H1 (cell line): Measurements from ENCODE around the gene IDI2. TPM values are rescaled to one million over a fixed set of nuclear protein-coding genes. Genes with fewer than 3 reads are reported as not detected.

ENCODE experiments used
- CTCF ChIA-PET: fragments of 300-600 bp; sonication (Branson Sonifier 250); formaldehyde crosslinking; loops from one replicate; lab custom pipeline; 2021; ENCODE audit not compliant: partially characterized antibody; lab: Charles Lee
- POLR2A ChIA-PET: fragments of 300-600 bp; sonication (Branson Sonifier 250); formaldehyde crosslinking; loops from one replicate; lab custom pipeline; 2021; ENCODE audit warnings: inconsistent platforms; ENCODE audit not compliant: partially characterized antibody; lab: Charles Lee
- DNase-seq, 2 experiments: peaks; one replicate each; pipeline versions ENCODE4 v3.0.0 to v3.0.0-alpha.2; 2010 to 2022; ENCODE audit warnings: low spot score in 2 of 2, low read depth in 1 of 2, mixed read lengths in 1 of 2
- FAIRE-seq: peaks from 2 replicates; lab custom pipeline; 2011; peaks lifted over from hg19 to GRCh38; lab: Jason Lieb, UNC
- H2AFZ ChIP-seq: 2 replicates; pipeline ENCODE4 v1.8.1; 2012; ENCODE audit warnings: low read length, inconsistent platforms
- H2AK5ac ChIP-seq: 2 replicates; pipeline ENCODE4 v1.6.1; 2013; ENCODE audit warnings: low read depth, low read length
- H2BK120ac ChIP-seq: replicated peaks from 2 replicates; pipeline ENCODE3; 2013; ENCODE audit warnings: low read depth, low read length, inconsistent platforms
- H2BK12ac ChIP-seq: 2 replicates; pipeline ENCODE4 v1.6.1; 2013; ENCODE audit warnings: low read depth, low read length
- H2BK15ac ChIP-seq: 2 replicates; pipeline ENCODE4 v1.6.1; 2013; ENCODE audit warnings: low read length
- H2BK20ac ChIP-seq: 2 replicates; pipeline ENCODE4 v1.6.1; 2013; ENCODE audit warnings: low read length
- H2BK5ac ChIP-seq: 2 replicates; pipeline ENCODE4 v1.6.1; 2013; ENCODE audit warnings: low read depth, low read length
- H3K14ac ChIP-seq: 2 replicates; pipeline ENCODE4 v1.6.1; 2013; ENCODE audit warnings: inconsistent platforms; ENCODE audit not compliant: insufficient read length
- H3K18ac ChIP-seq: 2 replicates; pipeline ENCODE4 v1.6.1; 2013; ENCODE audit warnings: low read length; ENCODE audit errors: extremely low read depth
- H3K23ac ChIP-seq: 2 replicates; pipeline ENCODE4 v1.6.1; 2013; ENCODE audit warnings: inconsistent platforms; ENCODE audit not compliant: insufficient read length
- H3K23me2 ChIP-seq: 2 replicates; pipeline ENCODE4 v1.6.1; 2013; ENCODE audit warnings: low read depth, low read length
- H3K27ac ChIP-seq: 2 replicates; pipeline ENCODE4 v1.6.1; 2011; ENCODE audit warnings: low read depth, low read length, inconsistent platforms
- H3K27me3 ChIP-seq, 4 experiments: replicated peaks in 1 of 4; 1 replicate in 1 of 4; 2 replicates in 3 of 4; pipeline versions ENCODE4 v1.6.1 to v1.8.1; 2011 to 2013; ENCODE audit warnings: low read length in 3 of 4, mild to moderate bottlenecking in 3 of 4, inconsistent platforms in 2 of 4, mixed read lengths in 2 of 4, moderate library complexity in 1 of 4; ENCODE audit not compliant: control insufficient read depth in 3 of 4, insufficient read depth in 3 of 4; ENCODE audit errors: extremely low read depth in 1 of 4
- H3K36me3 ChIP-seq, 4 experiments: 2 replicates each; pipeline versions ENCODE4 v1.6.1 to v1.8.1; 2011 to 2013; ENCODE audit warnings: mild to moderate bottlenecking in 4 of 4, low read length in 3 of 4, moderate library complexity in 2 of 4, control low read depth in 1 of 4, inconsistent platforms in 1 of 4; ENCODE audit not compliant: insufficient read depth in 4 of 4, control insufficient read depth in 2 of 4
- H3K4ac ChIP-seq: replicated peaks from 2 replicates; pipeline ENCODE3; 2013; ENCODE audit warnings: low read length, low read depth, mixed read lengths, inconsistent platforms; ENCODE audit not compliant: insufficient read length
- H3K4me1 ChIP-seq, 4 experiments: replicated peaks in 1 of 4; 1 replicate in 1 of 4; 2 replicates in 3 of 4; pipeline versions ENCODE4 v1.6.1 to v1.8.1; 2011 to 2013; ENCODE audit warnings: low read length in 3 of 4, inconsistent platforms in 2 of 4, mixed read lengths in 1 of 4; ENCODE audit not compliant: insufficient read depth in 4 of 4, control insufficient read depth in 3 of 4
- H3K4me2 ChIP-seq, 2 experiments: 2 replicates each; pipeline versions ENCODE4 v1.6.1 to v1.8.1; 2011 to 2013; ENCODE audit warnings: low read depth in 2 of 2, low read length in 2 of 2, control low read depth in 1 of 2, inconsistent platforms in 1 of 2, mild to moderate bottlenecking in 1 of 2; ENCODE audit not compliant: insufficient read depth in 1 of 2
- H3K4me3 ChIP-seq, 4 experiments: fragments of 200-600, 300-600 bp in 1 of 4; sonication (generic), shearing (Covaris generic), sonication (Bioruptor Twin) in 1 of 4; 2 replicates each; pipeline versions ENCODE4 v1.5.1 to v1.8.1; 2011 to 2016; ENCODE audit warnings: low read length in 4 of 4, low read depth in 3 of 4, control low read depth in 2 of 4, inconsistent platforms in 2 of 4, mild to moderate bottlenecking in 2 of 4, mixed read lengths in 1 of 4, moderate library complexity in 1 of 4; ENCODE audit not compliant: insufficient read depth in 2 of 4; ENCODE audit errors: extremely low read depth in 1 of 4
- H3K56ac ChIP-seq: replicated peaks from 2 replicates; pipeline ENCODE3; 2013; ENCODE audit warnings: low read depth, mild to moderate bottlenecking, mixed read lengths, low read length, inconsistent platforms; ENCODE audit not compliant: insufficient read length
- H3K79me1 ChIP-seq: 2 replicates; pipeline ENCODE4 v1.6.1; 2013; ENCODE audit warnings: low read depth, low read length, control low read depth
- H3K79me2 ChIP-seq, 2 experiments: 2 replicates each; pipeline versions ENCODE4 v1.6.1 to v1.8.1; 2012 to 2013; ENCODE audit warnings: low read length in 2 of 2, mild to moderate bottlenecking in 2 of 2, inconsistent platforms in 1 of 2; ENCODE audit not compliant: insufficient read depth in 2 of 2, control insufficient read depth in 1 of 2
- H3K9ac ChIP-seq, 4 experiments: replicated peaks in 1 of 4; 1 replicate in 1 of 4; 2 replicates in 3 of 4; pipeline versions ENCODE4 v1.6.1 to v1.8.1; 2011 to 2013; ENCODE audit warnings: low read depth in 3 of 4, low read length in 3 of 4, control low read depth in 2 of 4, mild to moderate bottlenecking in 2 of 4, moderate library complexity in 2 of 4, inconsistent platforms in 1 of 4; ENCODE audit errors: extremely low read depth in 1 of 4
- H3K9me3 ChIP-seq, 2 experiments: 2 replicates each; pipeline versions ENCODE4 v1.6.1 to v1.8.1; 2012 to 2013; ENCODE audit warnings: mild to moderate bottlenecking in 2 of 2, moderate library complexity in 2 of 2, control low read depth in 1 of 2, inconsistent platforms in 1 of 2, low read depth in 1 of 2, low read length in 1 of 2, mixed read lengths in 1 of 2; ENCODE audit not compliant: insufficient read depth in 2 of 2
- H4K20me1 ChIP-seq, 2 experiments: replicated peaks in 1 of 2; 2 replicates each; pipeline versions ENCODE3 to v1.8.1; 2011 to 2013; ENCODE audit warnings: inconsistent platforms in 2 of 2, low read length in 2 of 2, mild to moderate bottlenecking in 1 of 2; ENCODE audit not compliant: insufficient read depth in 2 of 2, control insufficient read depth in 1 of 2
- H4K5ac ChIP-seq: 2 replicates; pipeline ENCODE4 v1.6.1; 2013; ENCODE audit warnings: low read length, low read depth, mixed read lengths, inconsistent platforms; ENCODE audit not compliant: insufficient read length
- H4K8ac ChIP-seq: 2 replicates; pipeline ENCODE4 v1.8.0; 2013; ENCODE audit warnings: mild to moderate bottlenecking, moderate library complexity, low read length, inconsistent platforms; ENCODE audit not compliant: insufficient read depth; ENCODE audit errors: extremely low read depth
- H4K91ac ChIP-seq: replicated peaks from 2 replicates; pipeline ENCODE3; 2013; ENCODE audit warnings: low read length, mixed read lengths, inconsistent platforms; ENCODE audit not compliant: insufficient read length
- CHD1 ChIP-seq: IDR thresholded peaks from 2 replicates; pipeline ENCODE4 v1.6.1; 2012; ENCODE audit warnings: low read depth, low read length, improper control_type of control experiment
- CHD2 ChIP-seq: IDR thresholded peaks from 2 replicates; pipeline ENCODE4 v1.6.1; 2012; ENCODE audit warnings: low read length, improper control_type of control experiment
- EZH2 ChIP-seq: fragments of 200-600 bp; sonication (generic); IDR thresholded peaks from 2 replicates; pipeline ENCODE4 v1.7.1; 2012; ENCODE audit warnings: low read depth, mild to moderate bottlenecking, moderate library complexity, low read length, inconsistent platforms; ENCODE audit not compliant: severe bottlenecking
- GABPA ChIP-seq: IDR thresholded peaks from 2 replicates; pipeline ENCODE4 v1.6.1; 2011; ENCODE audit warnings: mild to moderate bottlenecking, low read length, moderate library complexity, borderline replicate concordance; ENCODE audit not compliant: insufficient read depth
- MAFK ChIP-seq: IDR thresholded peaks from 2 replicates; pipeline ENCODE4 v1.6.1; 2012; ENCODE audit warnings: low read depth, mild to moderate bottlenecking, improper control_type of control experiment, low read length
- POLR2A ChIP-seq, 2 experiments: IDR thresholded peaks; 1 replicate in 1 of 2; 2 replicates in 1 of 2; pipeline ENCODE4 v1.6.1; 2011; ENCODE audit warnings: low read depth in 2 of 2, low read length in 2 of 2, mild to moderate bottlenecking in 2 of 2; ENCODE audit errors: control extremely low read depth in 1 of 2
- RBBP5 ChIP-seq: IDR thresholded peaks from 2 replicates; pipeline ENCODE4 v1.7.1; 2012; ENCODE audit warnings: low read depth, mild to moderate bottlenecking, inconsistent platforms, low read length, moderate library complexity, borderline replicate concordance
- SAP30 ChIP-seq: fragments of 300-600 bp; sonication (generic); IDR thresholded peaks from 2 replicates; pipeline ENCODE4 v1.7.1; 2012; ENCODE audit warnings: low read length, moderate library complexity, mild to moderate bottlenecking, inconsistent platforms; ENCODE audit not compliant: insufficient read depth, insufficient replicate concordance
- SIN3A ChIP-seq, 2 experiments: IDR thresholded peaks in 1 of 2; conservative IDR thresholded peaks in 1 of 2; 2 replicates each; pipeline ENCODE4 v1.6.1; 2011 to 2012; ENCODE audit warnings: low read length in 2 of 2, improper control_type of control experiment in 1 of 2, low read depth in 1 of 2, mild to moderate bottlenecking in 1 of 2
- SIX5 ChIP-seq: IDR thresholded peaks from 2 replicates; pipeline ENCODE4 v1.6.1; 2011; ENCODE audit warnings: mild to moderate bottlenecking, low read depth, low read length
- SRF ChIP-seq: IDR thresholded peaks from 2 replicates; pipeline ENCODE4 v1.6.1; 2011; ENCODE audit warnings: mild to moderate bottlenecking, low read depth, low read length, moderate library complexity
- TAF7 ChIP-seq: optimal IDR thresholded peaks from 2 replicates; pipeline ENCODE3; 2011; ENCODE audit warnings: low read depth, mild to moderate bottlenecking, inconsistent platforms, low read length, moderate library complexity, borderline replicate concordance
- WGBS, 2 experiments: shearing (Covaris generic) in 1 of 2; methylation state at CpG; one replicate each; pipeline versions ENCODE4 v1.1.6 to v1.1.7; 2013 to 2015; ENCODE audit warnings: low lambda C conversion rate in 2 of 2, mixed read lengths in 2 of 2, inconsistent platforms in 1 of 2, low coverage in 1 of 2, missing lambda C conversion rate in 1 of 2; ENCODE audit not compliant: insufficient replicate concordance in 2 of 2, insufficient coverage in 1 of 2, insufficient read length in 1 of 2; ENCODE audit errors: extremely low coverage in 1 of 2, missing lambda C conversion rate in 1 of 2; 5-methylcytosine and 5-hydroxymethylcytosine counted together
- polyA plus RNA-seq, 7 experiments: library from polyadenylated mRNA; depleted of rRNA in 3 of 7; stranded (reverse) in 5 of 7; unstranded in 2 of 7; fragments of >200 nt in 5 of 7; fragments of 200-250 nt in 2 of 7; gene quantifications; 1 replicate in 5 of 7; 2 replicates in 1 of 7; 4 replicates in 1 of 7; pipeline versions ENCODE4 v1.2.1 to v1.2.3, GENCODE V29; 2011 to 2013; ENCODE audit warnings: missing spikeins in 2 of 7, mixed read lengths in 2 of 7
- total RNA-seq: library from RNA; stranded (reverse); fragmentation: NEBNext Ultra II Directional; extraction: Animal tissue kit (Norgen Biotek cat#: 25700); gene quantifications from 2 replicates; pipeline ENCODE4 v1.2.1, GENCODE V29; 2021

IDI2 gene
- total and polyA plus RNA-seq, 2 of the 8 experiments (the other 6 are each of a cell fraction or from before 2014, with no cell fraction given), result not detected

GRCh38 chr10:971613-972012, 54.0 kb downstream of the IDI2 start:
- Histone ChIP-seq H3K79me1 (no peaks in the 10 kb centered on the region), H3K4me1 (peaks cover 0 to 10% (median 3%) of the 10 kb centered on the region in 4 experiments; a peak in 4 of 7 replicates), H2AFZ (no peak overlapping the region), H3K27ac (no peak overlapping the region), H3K9ac (no peak overlapping the region), H2BK12ac (no peak overlapping the region), H3K14ac (no peak overlapping the region), H2AK5ac (no peak overlapping the region), H3K18ac (no peak overlapping the region), H3K4ac (no peak overlapping the region), H3K27me3 (no peaks in the 10 kb centered on the region), H4K5ac (no peak overlapping the region), H2BK120ac (no peak overlapping the region), H2BK15ac (no peak overlapping the region), H2BK20ac (no peak overlapping the region), H4K20me1 (no peaks in the 10 kb centered on the region), H2BK5ac (no peak overlapping the region), H3K56ac (no peak overlapping the region), H3K4me2 (no peak overlapping the region), H4K8ac (no peak overlapping the region), H3K36me3 (no peaks in the 10 kb centered on the region), H3K4me3 (no peak overlapping the region), H4K91ac (no peak overlapping the region), H3K23me2 (no peaks in the 10 kb centered on the region), H3K9me3 (no peaks in the 10 kb centered on the region; a peak in 1 of 4 replicates), H3K23ac (no peak overlapping the region), H3K79me2 (no peaks in the 10 kb centered on the region)
- POLR2A ChIA-PET, result interaction anchor here (0.8 to 1.2 kb wide), 2 partner anchors 17 to 39 kb away, joined by 3 read pairs; partner anchors contain the start of gene GTPBP4
- DNase-seq, result no peak
- CTCF ChIA-PET, result interaction anchor here (1.5 to 3.6 kb wide), 2 partner anchors 11 to 14 kb away, joined by 4 to 16 read pairs; no protein-coding TSS in a partner anchor
- WGBS, 2 experiments, result 92% methylated on average over 12 of the region's 12 CpGs; no CpG with 5 or more reads in 1 of the 2 experiments
- FAIRE-seq, result no peak
- TF ChIP-seq POLR2A (IDR thresholded peaks at IDR 0.05; ENCODE audit: control extremely low read depth in 1 of 2, low read depth in 2 of 2, low read length in 2 of 2) (no peak), RBBP5 (no peak), SIN3A (conservative IDR thresholded peaks at IDR 0.05 in 1 of 2, IDR thresholded peaks at IDR 0.05 in 1 of 2; ENCODE audit: low read depth in 1 of 2, low read length in 2 of 2) (no peak), EZH2 (no peak), MAFK (no peak), SIX5 (no peak), SAP30 (no peak), SRF (no peak), CHD2 (no peak), GABPA (no peak), CHD1 (no peak), TAF7 (no peak)
